GOT3 (cell line): ENCODE measurements around the gene ZFHX2.

Source experiments
- DNase-seq: peaks from one replicate; lab custom pipeline; 2025; ENCODE audit warnings: mixed read lengths; lab: John Stamatoyannopoulos, UW

Gene ZFHX2

DNA sequence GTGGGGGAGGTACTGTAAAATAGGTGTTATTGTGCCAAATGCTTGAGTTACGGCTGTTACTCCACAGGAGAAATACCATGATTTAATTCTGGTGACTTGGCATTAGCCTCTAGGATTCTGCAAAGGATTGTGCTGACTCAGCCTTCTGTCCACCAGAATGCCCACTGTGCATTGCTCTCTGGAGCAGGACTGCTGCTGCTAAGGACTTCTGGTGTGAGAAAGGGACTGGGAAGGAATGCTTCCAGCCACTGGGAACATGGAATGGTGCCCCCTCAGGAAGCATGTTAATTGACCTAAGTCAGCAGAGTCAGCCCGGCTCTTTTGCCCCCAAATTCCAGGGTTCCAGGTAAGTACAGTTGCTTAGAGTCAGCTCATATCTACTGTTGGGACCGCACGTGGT, 32.9 kb downstream of the ZFHX2 start:
- DNase-seq: no peak

DNA sequence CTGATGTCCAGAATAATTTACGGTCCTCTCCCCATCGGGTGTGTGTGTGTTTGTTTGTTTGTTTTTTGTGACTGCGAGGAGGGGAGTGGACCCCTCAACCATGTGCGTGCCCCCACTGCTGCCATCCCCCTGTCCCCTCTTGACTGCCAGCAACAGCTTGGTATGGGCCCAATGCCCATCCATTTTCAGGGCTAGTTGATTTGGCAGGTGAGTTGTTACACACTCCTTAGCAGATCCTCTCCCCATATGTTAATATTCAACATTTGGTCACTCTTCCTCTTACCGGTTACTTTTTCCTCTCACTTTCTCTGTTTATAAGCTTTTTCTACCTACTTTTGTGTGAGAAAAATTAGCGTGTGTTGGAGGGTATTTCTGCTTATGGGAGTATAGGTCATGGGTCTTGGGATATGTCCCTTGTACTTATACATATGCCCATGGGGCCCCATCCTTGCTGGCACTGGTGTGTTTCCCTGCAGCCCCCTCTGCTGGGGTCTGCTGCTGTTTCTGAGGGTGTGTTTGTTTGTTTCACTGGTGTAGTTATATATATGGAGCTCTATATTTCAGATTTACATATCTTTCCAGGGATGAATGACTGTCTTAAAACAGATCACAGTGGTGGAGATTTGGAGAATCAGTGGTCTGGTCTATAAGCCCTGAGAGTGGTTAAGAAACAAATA, 33.8 kb downstream of the ZFHX2 start:
- no peak for DNase-seq

DNA sequence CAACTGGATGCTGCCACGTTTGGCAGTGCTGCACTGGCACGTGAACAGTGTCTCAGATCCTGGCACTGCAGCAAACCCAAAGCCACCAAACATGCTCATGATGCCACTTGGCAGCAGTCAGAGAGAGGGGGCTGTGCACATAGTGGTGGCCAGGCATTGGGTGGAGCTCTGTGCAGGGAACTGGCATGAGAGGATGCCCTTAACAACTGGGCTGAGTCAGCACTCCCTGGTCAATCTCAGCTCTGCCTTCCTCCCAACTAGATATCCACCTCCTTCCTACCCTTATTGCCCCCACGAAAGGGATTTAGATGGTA, 37.0 kb downstream of the ZFHX2 start:
- DNase-seq: no peak

DNA sequence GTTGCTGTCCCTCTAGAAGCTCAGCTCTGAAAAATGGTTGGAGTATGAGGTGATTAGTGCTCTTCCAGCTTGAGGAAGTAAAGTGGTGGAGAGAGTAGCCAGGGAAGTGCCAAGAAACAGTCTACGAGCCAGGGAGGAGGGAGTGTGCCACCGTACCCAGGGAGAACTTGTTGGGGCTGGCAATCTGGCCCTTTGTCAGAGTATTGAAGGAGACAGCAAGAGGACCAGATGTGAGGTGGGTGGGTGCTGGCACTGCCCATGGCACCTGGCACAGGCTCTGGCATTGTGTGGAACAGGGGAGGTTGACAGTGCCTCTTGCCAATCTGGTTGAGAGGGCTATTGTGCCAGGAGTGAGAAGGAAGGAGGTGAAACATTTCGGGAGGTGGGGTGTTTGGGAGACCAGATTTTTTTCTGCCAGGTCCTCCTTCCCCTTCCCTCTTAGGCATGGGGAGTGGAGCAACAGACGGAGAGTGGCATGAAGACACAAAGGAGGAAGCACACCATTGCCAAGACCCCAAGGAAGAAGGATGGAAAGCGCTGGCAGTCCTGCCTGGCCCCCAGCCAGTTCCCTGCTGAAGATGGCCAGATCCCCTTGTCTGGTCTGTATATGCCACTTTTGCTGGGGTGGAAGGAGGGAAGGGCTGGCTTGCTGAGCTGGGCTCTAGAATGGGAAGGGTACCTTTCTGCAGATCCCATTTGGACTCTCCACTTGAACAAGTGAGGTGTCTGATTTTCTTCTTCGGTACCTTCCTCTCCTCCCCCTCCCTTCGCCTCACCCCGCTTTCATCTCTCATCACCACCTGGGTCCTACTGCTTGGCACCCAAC, 37.5 kb downstream of the ZFHX2 start:
- no peak for DNase-seq

DNA sequence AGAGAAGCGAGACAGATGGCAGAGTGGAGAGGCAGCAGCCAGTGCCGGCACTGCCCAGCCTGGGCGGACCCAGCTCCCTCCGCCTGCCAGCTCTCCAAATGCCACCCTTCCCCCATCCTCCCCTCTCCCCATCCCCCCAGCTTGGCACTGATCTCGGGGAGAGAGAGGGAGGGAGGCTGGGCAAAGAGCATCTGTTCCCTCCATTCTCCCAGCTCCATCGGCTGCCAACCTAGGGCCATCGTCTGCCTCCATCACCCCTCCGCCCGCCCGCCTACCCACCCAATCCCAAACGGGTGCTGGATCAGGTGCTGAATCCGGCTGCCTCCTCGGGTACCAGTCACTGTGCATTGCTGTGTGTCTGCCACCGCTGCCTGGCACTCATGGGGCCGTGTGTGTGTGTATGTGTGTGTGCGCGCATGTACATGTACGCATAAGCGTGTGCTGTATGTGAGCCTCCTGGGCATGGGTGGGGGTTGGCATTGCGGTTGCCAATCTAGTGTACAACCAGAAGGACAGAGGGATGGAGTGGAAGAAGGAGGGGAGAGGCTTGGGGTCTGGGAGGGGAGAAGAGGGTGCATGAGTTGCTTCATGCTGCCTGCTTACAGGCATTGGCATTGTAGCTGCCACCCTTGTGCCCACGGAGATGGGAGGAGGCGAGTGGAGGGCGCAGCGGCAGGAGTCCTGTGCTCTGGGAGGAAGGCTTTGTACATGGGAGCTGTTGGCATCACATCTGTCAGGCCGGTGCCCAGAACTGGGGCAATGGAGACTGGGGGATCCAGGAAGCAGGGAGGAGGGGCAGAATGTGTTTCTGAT, 38.4 kb downstream of the ZFHX2 start:
- DNase-seq: no peak

DNA sequence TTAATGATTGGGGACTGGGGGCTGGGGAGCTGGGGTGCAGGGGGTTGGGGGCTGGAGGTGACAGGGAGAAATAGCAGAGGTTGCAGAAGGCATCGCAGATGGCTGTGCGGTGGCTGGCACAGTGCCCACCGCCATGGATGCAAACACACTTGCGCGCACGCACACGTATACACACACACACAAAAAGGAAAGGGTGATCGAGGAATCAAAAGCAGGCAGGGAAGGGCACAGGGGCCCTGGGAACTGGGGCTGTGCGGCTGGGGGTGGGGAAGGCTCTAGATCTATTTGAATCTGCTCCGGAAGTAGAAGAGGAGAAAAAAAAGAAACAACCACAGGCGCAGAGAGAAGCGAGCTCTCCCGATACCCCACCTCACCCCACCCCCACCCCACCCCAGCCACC, 39.4 kb downstream of the ZFHX2 start:
- no peak for DNase-seq

DNA sequence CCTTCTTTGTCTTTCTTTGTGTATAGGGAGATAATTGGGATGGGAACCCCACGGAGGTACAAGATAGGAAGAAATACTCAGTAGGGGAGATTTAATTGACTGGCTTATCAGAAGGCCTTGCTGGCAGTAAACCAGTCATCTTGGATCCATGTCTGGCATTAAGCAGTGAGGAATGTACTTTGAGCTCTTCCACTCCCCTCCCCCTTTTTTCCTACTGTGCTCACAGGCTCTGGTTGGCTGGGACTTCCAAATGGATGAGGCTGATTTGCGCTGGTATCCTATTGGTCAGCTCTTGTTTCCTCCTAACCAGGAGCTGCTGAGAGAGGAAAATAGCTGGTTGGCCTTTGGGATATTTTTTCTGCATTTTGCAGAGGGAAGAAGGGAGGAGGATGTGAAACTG, 57.3 kb downstream of the ZFHX2 start:
- DNase-seq: no peak

DNA sequence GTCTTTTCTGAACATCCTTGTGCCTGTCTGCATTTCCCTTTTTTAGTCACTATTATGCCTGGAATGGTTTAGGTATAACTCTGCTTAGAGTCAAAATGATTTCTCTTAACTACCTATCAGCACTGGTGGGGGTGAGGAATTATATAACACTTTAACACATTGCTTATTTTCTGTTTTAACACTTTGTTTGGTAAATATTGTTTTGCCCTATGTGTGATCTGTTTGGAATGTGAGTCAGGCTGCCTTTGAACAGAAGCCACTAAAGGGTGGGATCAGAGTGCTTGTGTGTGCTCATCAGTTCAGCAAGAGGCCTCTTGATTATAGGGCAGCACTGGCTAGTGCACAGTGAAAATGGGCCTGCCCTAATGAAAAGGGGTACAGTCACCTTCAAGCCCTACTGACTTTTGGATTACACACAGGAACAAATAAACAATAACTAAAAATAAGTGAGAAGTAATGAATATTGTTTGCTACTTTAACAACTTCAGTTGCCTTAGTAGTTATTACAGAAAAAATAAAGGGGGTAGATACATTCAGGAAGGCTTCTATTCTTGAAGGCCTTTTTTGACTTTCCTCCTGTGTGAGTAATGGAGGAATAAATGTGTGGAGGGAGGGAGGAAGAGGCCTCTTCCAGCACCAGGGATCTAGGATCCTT, 58.8 kb downstream of the ZFHX2 start:
- no peak for DNase-seq

DNA sequence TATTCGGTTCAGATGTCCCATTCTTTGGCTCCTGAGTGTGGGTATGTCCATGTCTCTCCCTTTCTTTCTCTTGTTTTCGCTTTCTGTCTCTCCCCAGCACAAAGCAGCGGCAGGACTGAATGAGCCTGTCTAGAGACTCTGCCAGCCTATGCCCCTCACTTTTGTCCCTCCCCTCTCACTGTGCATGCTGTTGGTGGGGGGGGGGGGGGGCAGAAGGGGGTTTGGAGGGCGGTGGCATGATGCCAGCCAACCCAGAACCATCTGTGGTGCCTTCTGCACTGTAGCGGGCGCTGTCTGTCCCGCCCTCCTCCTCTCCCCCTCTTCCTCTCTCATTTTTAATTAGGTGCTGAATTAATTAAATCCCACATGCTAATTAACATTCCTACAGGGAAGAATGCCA, 64.3 kb downstream of the ZFHX2 start:
- DNase-seq: no peak

DNA sequence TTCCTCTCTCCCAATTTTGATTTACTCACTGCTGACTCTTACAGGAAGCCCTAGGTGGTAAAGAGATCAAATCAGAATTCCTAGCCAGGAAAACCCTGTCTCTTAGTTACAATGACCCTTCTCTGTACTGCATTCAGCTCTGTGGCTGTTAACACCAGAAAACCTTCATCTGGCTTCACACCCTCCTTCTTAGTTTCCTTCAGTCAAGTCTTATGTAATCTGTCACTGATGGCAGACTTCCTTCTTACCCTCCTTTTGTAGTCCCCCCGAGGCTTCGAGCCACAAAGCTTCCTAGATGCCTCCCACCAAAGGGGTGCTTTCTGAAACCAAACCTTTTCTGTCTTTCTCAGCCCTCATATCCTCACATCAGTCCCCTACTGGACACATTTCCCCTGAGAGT, 65.5 kb downstream of the ZFHX2 start:
- DNase-seq: no peak

DNA sequence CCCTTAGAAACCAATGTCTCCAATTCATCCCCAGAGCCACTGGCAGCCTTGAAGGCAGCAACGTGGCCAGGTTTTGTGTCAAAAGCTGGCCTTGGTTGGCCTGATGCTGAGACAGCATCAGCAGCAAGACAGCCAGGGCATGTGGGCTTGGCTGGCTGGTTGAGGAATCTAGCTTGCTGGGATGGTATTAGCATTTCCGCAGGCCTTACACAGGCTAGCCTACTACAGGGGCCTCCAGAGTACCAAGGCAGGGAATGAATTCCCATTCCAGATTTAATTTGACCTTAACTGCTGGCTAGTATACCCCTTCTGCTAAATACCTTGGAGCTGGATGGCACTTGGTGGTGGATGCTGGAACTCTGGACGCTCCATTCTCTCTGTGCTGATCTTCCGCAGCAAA, 66.2 kb downstream of the ZFHX2 start:
- DNase-seq: no peak

DNA sequence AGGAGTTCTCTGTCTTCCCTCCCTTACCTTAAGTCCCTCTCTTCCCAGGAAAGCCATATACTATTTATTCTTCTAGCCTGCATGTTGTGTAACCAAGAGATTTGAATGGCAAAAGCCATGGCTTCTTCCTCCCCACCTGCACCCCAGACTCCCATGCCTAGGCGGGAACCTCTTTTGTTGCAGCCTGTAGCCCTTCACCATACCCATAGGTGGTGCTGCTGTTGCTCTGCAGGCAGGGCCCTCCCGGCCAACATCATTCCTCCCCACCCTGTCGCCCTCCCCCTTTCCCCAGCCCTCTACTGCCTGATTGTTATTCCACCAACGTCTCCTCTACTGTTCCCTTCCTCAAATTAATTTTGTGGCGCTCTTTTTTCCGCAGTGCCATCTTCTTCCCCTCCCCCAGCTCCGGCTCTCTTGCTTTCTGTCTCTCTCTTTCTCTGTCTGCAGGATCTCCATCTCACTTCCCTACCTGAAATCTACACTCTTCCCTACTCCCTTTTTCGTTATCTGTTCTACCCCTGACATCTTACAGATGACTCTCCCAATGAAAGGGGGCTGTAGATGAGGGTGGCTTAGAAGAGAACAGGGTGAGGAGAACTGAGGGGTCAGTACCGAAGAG, 68.2 kb downstream of the ZFHX2 start:
- DNase-seq: no peak

DNA sequence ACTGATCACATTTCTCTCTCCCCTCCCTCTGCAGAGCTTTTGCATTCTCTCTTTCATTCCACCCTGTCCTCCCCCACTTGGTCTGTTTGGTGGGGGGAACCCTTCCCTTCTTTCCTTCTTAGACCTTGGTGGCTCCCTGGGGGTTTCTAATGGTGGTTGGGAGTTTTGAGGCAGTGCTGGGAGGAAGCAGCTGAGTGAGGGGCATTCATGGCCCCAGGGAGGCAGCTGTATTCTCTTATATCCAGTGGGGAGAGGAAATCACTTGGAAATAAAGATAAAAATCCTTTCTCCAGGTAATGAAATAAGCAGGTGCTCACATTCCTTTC, 68.8 kb downstream of the ZFHX2 start:
- no peak for DNase-seq

DNA sequence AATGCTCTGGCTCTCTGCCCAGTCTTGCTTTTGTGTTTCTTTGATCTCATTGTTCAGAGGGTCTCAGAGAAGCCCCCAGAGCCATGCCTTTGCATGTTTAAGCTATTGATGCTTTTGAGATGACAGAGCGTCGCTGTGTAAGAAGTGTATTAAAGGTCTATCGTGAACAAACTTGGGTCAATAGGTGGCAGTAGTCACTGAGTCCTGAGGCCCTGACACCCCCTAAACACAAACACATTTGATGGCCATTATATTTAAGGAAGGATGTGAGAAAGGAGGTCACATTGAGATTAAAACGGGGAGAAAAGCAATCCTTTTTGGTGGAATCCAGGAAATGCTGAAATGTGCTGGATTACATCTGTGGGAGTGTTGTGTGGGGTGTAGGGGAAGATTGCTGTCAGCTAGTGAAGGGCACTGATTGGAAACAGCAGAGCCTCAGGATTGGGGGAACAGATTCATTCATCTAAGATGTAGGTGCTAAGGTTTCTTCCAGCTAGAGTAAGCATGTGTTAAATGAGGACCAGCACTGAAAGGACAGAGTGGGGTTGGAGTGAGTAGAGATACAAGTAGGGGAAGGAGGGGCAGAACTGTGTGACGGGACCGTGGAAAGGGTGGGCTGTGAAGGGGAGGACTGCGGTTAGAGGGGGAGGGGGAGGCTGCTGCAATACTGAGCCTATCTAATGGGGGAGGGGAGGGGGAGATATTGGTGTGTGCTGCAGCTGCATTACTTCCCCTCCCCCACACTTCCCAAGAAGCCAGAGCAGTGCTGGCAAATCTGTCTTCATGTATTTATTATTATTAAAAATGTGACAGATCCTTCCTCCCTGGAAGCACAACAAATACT, 69.4 kb downstream of the ZFHX2 start:
- DNase-seq: no peak

DNA sequence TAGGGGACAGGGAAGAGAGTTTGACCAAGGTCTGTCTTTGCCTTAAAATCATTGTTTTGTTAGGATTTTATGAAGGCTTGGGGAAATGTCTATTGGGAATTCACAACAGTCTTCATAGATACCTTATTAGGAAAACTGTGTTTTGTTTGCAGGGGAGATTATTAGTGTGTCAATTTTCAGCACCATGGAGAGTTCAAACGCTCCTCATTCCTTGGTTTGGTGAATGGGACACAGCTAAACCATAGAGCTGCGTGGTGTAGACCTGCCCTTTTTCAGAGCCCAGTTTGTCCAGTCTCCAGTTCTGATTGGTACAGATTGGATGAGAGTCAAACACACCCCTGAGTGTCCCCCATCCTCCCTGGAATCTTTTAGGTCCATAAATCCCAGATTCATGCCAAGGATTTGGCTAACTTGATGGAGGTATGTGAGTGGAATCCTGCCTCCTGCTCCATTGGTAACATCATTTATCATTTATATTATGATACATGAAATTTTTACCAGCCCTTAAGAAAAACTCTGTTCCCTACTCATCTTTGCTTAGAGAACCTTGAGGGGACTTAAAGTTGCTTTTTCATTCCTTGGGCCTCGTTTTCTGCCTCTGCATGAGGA, 70.1 kb downstream of the ZFHX2 start:
- DNase-seq: no peak

DNA sequence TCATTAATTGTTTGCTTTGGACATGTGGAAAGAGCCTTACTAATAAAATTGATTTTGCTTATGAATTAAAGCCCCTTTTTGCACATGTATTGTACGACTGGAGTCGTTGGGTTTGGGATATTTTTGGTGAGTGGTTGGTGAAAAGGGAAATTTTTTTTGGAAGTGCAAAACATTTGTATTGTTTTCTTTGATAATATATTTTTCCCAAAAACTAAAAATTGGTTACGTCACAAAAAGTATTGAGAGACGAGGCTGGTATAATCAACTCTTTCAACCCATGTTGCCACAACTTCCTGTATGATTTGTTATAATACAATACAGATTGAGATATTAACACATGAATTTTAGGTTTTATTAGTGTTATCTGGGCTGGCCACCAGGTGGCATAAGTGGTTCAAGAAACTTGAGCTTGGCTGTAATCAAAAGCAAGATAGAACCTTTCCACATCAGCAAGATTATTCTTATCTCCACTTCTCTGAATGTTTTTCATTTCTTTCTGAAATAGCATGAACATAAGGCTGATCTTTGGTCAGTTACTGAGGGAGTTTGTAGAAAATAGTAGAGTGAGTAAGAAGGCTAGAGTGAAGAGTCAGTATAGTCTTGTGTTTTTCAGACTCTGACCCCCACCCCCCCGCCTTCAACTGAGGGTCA, 73.3 kb downstream of the ZFHX2 start:
- no peak for DNase-seq

DNA sequence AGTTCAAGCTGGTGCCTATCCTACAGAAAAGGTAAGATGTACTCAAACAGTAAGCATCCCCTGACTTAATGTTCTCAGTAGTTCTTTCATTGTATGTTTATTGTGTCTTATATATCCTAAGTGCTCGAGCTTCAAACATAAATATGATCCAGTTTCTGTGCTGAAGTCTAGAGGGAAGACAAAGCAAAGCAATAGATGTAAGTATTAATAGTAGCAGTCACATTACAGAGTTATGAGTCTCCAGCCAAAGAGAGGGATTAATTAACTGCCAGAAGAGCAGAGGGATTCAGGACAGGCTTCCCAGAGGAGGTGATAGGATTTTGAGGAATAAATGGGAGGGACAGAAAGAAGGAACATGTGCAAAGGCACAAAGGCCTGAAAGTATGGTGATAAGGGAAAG, 80.6 kb downstream of the ZFHX2 start:
- DNase-seq: no peak
